Measurements from ENCODE around the gene GUCY1A2.

- TF ChIP-seq EZH2 (IDR thresholded peaks at IDR 0.05; ENCODE audit: insufficient read depth, poor library complexity, severe bottlenecking) (no peak), EZH2phosphoT487 (IDR thresholded peaks at IDR 0.05; ENCODE audit: insufficient read depth, low read depth) (no peak)
Measured at GRCh38 chr11:106723071-106723470, 295.2 kb downstream of the GUCY1A2 start.

All from GM23248 (cell line).